Measurements from ENCODE around the gene LACRT.

Gene LACRT

GRCh38 chr12:54661048-54661447 is 26.4 kb upstream of the LACRT start:
- TF ChIP-seq YY1 (IDR thresholded peaks at IDR 0.05; ENCODE audit: low read depth) (no peak), CREB1 (IDR thresholded peaks at IDR 0.05; ENCODE audit: low read depth) (no peak), RAD21 (IDR thresholded peaks at IDR 0.05; ENCODE audit: low read depth) (no peak), USF1 (IDR thresholded peaks at IDR 0.05) (no peak), EGR1 (IDR thresholded peaks at IDR 0.05) (no peak)

- TF ChIP-seq MAX (IDR thresholded peaks at IDR 0.05) (no peak), REST (IDR thresholded peaks at IDR 0.05; ENCODE audit: low read depth) (no peak), TAF1 (IDR thresholded peaks at IDR 0.05; ENCODE audit: low read depth) (no peak), USF1 (IDR thresholded peaks at IDR 0.05) (no peak), RAD21 (IDR thresholded peaks at IDR 0.05; ENCODE audit: low read depth) (no peak), YY1 (IDR thresholded peaks at IDR 0.05; ENCODE audit: low read depth) (no peak), EP300 (IDR thresholded peaks at IDR 0.05; ENCODE audit: borderline replicate concordance) (no peak), CREB1 (IDR thresholded peaks at IDR 0.05; ENCODE audit: low read depth) (no peak), TEAD4 (IDR thresholded peaks at IDR 0.05) (no peak), CEBPB (IDR thresholded peaks at IDR 0.05) (no peak), NFIC (IDR thresholded peaks at IDR 0.05) (no peak), TCF12 (IDR thresholded peaks at IDR 0.05; ENCODE audit: low read depth) (no peak), FOXM1 (IDR thresholded peaks at IDR 0.05; ENCODE audit: borderline replicate concordance, low read depth) (no peak), ZBTB7A (IDR thresholded peaks at IDR 0.05; ENCODE audit: low read depth) (no peak), EGR1 (IDR thresholded peaks at IDR 0.05) (no peak)
Measured at GRCh38 chr12:54660320-54660962, 25.7 kb upstream of the LACRT start.

GRCh38 chr12:54658306-54659264 is 23.9 kb upstream of the LACRT start:
- TF ChIP-seq RAD21 (IDR thresholded peaks at IDR 0.05; ENCODE audit: low read depth): peak; percentile 56
- no peak for TF ChIP-seq TEAD4 (IDR thresholded peaks at IDR 0.05)
- TF ChIP-seq CEBPB (IDR thresholded peaks at IDR 0.05): no peak
- 0 out of 2 replicates have a peak, but pooled peaks have one; percentile 21 for TF ChIP-seq EGR1 (IDR thresholded peaks at IDR 0.05)
- no peak for TF ChIP-seq CREB1 (IDR thresholded peaks at IDR 0.05; ENCODE audit: low read depth)
- TF ChIP-seq MAX (IDR thresholded peaks at IDR 0.05): no peak

- no peak for TF ChIP-seq RAD21 (IDR thresholded peaks at IDR 0.05; ENCODE audit: low read depth)
- TF ChIP-seq TAF1 (IDR thresholded peaks at IDR 0.05; ENCODE audit: low read depth): no peak
Measured at GRCh38 chr12:54657105-54657607, 22.5 kb upstream of the LACRT start.

GRCh38 chr12:54654926-54655325 is 20.2 kb upstream of the LACRT start:
- TF ChIP-seq EGR1 (IDR thresholded peaks at IDR 0.05) (no peak), TAF1 (IDR thresholded peaks at IDR 0.05; ENCODE audit: low read depth) (no peak), REST (IDR thresholded peaks at IDR 0.05; ENCODE audit: low read depth) (no peak), TEAD4 (IDR thresholded peaks at IDR 0.05) (no peak), NFIC (IDR thresholded peaks at IDR 0.05) (no peak)

GRCh38 chr12:54653025-54653424 is 18.3 kb upstream of the LACRT start:
- TF ChIP-seq REST (IDR thresholded peaks at IDR 0.05; ENCODE audit: low read depth): no peak
- no peak for TF ChIP-seq EGR1 (IDR thresholded peaks at IDR 0.05)
- no peak for TF ChIP-seq MAX (IDR thresholded peaks at IDR 0.05)
- no peak for TF ChIP-seq TCF12 (IDR thresholded peaks at IDR 0.05; ENCODE audit: low read depth)
- no peak for TF ChIP-seq TAF1 (IDR thresholded peaks at IDR 0.05; ENCODE audit: low read depth)
- no peak for TF ChIP-seq NFIC (IDR thresholded peaks at IDR 0.05)
- TF ChIP-seq RAD21 (IDR thresholded peaks at IDR 0.05; ENCODE audit: low read depth): no peak
- TF ChIP-seq CREB1 (IDR thresholded peaks at IDR 0.05; ENCODE audit: low read depth): no peak
- TF ChIP-seq TEAD4 (IDR thresholded peaks at IDR 0.05): no peak
- no peak for TF ChIP-seq EP300 (IDR thresholded peaks at IDR 0.05; ENCODE audit: borderline replicate concordance)
- TF ChIP-seq FOXM1 (IDR thresholded peaks at IDR 0.05; ENCODE audit: borderline replicate concordance, low read depth): no peak
- TF ChIP-seq CEBPB (IDR thresholded peaks at IDR 0.05): no peak
- TF ChIP-seq YY1 (IDR thresholded peaks at IDR 0.05; ENCODE audit: low read depth): no peak
- no peak for TF ChIP-seq USF1 (IDR thresholded peaks at IDR 0.05)
- no peak for TF ChIP-seq ZBTB7A (IDR thresholded peaks at IDR 0.05; ENCODE audit: low read depth)
